ES-I3 (cell line): ENCODE results near the gene ERN1.
A peak's percentile ranks its signal among the peaks of the same experiment; 100 is the strongest.
"Not testable (repeated sequence)": the region's sequence is repeated elsewhere in the genome, so short reads cannot be mapped to it uniquely, and the experiment has no call there.

Source experiments
- H3K36me3 ChIP-seq: 2 replicates; pipeline ENCODE4 v1.6.1; 2013; ENCODE audit warnings: mild to moderate bottlenecking, low read length, control low read depth, moderate library complexity; ENCODE audit not compliant: insufficient read depth
- H3K4me1 ChIP-seq: 2 replicates; pipeline ENCODE4 v1.6.1; 2013; ENCODE audit warnings: mild to moderate bottlenecking, control low read depth, low read length; ENCODE audit not compliant: insufficient read depth
- H3K9ac ChIP-seq: 2 replicates; pipeline ENCODE4 v1.6.1; 2013; ENCODE audit warnings: low read depth, mild to moderate bottlenecking, low read length, moderate library complexity
- H3K9me3 ChIP-seq: 2 replicates; pipeline ENCODE4 v1.6.1; 2013; ENCODE audit warnings: mild to moderate bottlenecking, low read length, moderate library complexity; ENCODE audit not compliant: control insufficient read depth, insufficient read depth

Gene ERN1

DNA sequence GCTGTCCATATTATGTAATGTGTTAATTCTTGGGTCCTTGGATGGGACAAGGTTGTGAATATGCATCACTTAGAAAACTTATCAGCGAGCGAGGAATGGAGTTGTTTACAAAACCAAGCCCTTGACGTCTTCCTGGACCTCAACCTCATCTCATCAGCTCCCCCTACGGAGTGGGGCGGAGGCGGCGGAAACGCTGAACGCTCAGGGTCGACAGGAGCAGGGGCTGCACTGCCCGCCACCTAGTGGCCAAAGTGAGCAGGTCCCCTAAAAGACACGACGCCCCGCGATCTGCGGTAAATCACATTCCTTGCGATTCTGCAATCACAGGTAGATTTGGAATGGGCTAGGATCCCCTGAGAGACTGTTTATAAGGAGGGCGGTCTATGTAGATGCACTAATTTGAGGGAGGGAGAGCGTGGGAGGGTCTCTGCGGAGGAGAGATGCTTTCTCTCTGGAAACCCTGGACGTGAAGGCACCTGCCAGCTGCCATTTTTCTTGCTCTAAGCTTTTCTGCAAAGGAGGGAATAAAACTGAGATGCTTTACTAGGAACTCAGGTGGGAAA, 104.1 kb downstream of the ERN1 start:
- Histone ChIP-seq H3K4me1 (no peaks in the 10 kb centered on the region), H3K9ac (no peak overlapping the region; the same call in 1 of the 2 replicates)

GRCh38 chr17:64024781-64025731, 104.9 kb downstream of the ERN1 start:
- H3K36me3 ChIP-seq, result no peaks in the 10 kb centered on the region
- H3K4me1 ChIP-seq, result no peaks in the 10 kb centered on the region
- no peak overlapping the region for H3K9ac ChIP-seq
- H3K9me3 ChIP-seq, result no peaks in the 10 kb centered on the region

More for the DNA sequence above, 104.1 kb downstream of the ERN1 start:
- H3K36me3 ChIP-seq, result no peaks in the 10 kb centered on the region
- H3K9me3 ChIP-seq, result no peaks in the 10 kb centered on the region

DNA sequence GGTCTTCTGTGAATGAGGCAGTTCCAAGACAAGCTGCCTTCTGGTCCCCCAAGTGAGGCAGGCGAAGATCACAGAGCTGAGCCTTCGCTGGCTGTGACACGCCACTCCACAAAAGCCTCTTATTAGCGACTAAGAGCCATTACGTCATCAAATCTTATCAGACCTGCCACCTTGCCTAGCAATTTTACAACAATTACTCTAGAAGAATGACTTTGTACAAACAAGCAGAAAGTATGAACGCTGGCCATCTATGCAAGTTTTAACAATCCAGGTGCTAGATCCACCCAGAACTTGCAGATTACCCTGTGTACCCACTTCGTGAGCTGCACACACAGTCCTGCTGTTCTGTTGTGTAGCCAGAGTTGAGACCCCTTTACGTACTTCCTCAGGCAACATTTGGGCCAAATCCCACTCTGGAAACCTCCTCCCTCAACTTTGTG, 105.7 kb downstream of the ERN1 start:
- Histone ChIP-seq H3K9me3 (no peaks in the 10 kb centered on the region), H3K4me1 (no peaks in the 10 kb centered on the region), H3K9ac (no peak overlapping the region), H3K36me3 (no peaks in the 10 kb centered on the region)

DNA sequence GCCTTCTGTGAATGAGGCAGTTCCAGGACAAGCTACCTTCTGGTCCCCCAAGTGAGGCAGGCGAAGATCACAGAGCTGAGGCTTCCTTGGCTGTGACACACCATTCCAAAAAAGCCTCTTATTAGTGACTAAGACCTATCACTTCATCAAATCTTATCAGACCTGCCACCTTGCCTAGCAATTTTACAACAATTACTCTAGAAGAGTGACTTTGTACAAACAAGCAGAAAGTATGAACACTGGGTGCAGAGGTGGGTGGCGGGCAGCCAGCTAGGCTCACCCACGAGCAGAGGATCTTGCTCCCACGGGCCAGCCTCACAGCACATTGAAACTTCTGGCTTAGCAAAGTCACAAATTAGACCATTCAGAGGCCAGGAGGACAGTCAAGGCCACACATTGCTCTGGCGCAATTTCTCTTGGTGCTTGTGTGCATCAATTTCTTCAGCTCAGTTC, 107.3 kb downstream of the ERN1 start:
- H3K4me1 ChIP-seq, result no peaks in the 10 kb centered on the region
- no peak overlapping the region for H3K9ac ChIP-seq
- no peaks in the 10 kb centered on the region for H3K36me3 ChIP-seq
- H3K9me3 ChIP-seq, result no peaks in the 10 kb centered on the region

GRCh38 chr17:64020056-64020766, 109.7 kb downstream of the ERN1 start, which contains the start of gene ICAM2:
Gene ICAM2, minus strand, starts transcription at chr17:64020633. Its CDS starts 13,942 bp downstream, at chr17:64006691.
- Histone ChIP-seq H3K4me1 (peaks cover 4% of the 10 kb centered on the region; the same call in 1 of the 2 replicates), H3K9ac (peak within 1 kb of the TSS; percentile 33; the same call in 1 of the 2 replicates)

DNA sequence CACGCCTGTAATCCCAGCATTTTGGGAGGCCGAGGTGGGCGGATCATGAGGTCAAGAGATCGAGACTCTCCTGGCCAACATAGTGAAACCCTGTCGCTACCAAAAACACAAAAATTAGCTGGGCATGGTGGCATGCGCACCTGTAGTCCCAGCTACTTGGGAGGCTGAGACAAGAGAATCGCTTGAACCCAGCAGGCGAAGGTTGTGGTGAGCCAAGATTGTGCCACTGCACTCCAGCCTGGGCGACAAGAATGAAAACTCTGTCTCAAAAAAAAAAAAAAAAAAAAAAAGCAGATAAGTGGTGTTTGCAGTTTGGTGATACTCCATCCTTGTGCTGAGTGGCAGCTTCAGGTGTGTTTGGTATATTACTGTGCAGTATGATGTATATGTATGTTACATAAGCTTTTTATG, 110.4 kb downstream of the ERN1 start:
- not testable (repeated sequence) for H3K9ac ChIP-seq, H3K36me3 ChIP-seq, H3K9me3 ChIP-seq, H3K4me1 ChIP-seq

More at GRCh38 chr17:64020056-64020766, 109.7 kb downstream of the ERN1 start, which contains the start of gene ICAM2:
- no peaks in the 10 kb centered on the region for H3K36me3 ChIP-seq
- no peaks in the 10 kb centered on the region for H3K9me3 ChIP-seq

GRCh38 chr17:64017381-64017980, 112.5 kb downstream of the ERN1 start:
- Histone ChIP-seq H3K9me3 (no peaks in the 10 kb centered on the region), H3K4me1 (peaks cover 4% of the 10 kb centered on the region; the same call in 1 of the 2 replicates), H3K36me3 (no peaks in the 10 kb centered on the region), H3K9ac (no peak overlapping the region)

GRCh38 chr17:64016974-64017373, 113.0 kb downstream of the ERN1 start:
- Histone ChIP-seq H3K36me3 (no peaks in the 10 kb centered on the region), H3K4me1 (peaks cover 4% of the 10 kb centered on the region; the same call in 1 of the 2 replicates), H3K9ac (no peak overlapping the region)

GRCh38 chr17:64016231-64016784, 113.6 kb downstream of the ERN1 start:
- H3K4me1 ChIP-seq, result peaks cover 4% of the 10 kb centered on the region; the same call in 1 of the 2 replicates
- no peak overlapping the region for H3K9ac ChIP-seq
- H3K9me3 ChIP-seq, result no peaks in the 10 kb centered on the region
- no peaks in the 10 kb centered on the region for H3K36me3 ChIP-seq

More at GRCh38 chr17:64016974-64017373, 113.0 kb downstream of the ERN1 start:
- no peaks in the 10 kb centered on the region for H3K9me3 ChIP-seq

DNA sequence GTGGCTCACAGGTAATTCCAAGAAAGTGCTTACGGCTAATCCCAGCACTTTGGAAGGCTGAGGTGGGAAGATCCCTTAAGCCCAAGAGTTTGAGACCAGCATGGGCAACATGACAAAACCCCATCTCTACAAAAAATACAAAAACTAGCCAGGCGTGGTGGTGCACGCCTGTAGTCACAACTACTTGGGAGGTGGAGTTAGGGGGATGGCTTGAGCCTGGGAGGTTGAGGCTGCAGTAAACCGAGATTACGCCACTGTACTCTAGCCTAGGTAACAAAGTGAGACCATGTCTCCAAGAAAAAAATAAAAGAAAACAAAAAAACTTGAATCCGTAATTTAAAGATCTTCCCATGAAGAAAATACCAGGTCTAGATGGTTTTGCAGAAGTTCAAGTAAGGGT, 114.5 kb downstream of the ERN1 start:
- Histone ChIP-seq H3K9me3 (no peaks in the 10 kb centered on the region), H3K9ac (no peak overlapping the region), H3K36me3 (no peaks in the 10 kb centered on the region), H3K4me1 (peaks cover 4% of the 10 kb centered on the region; the same call in 1 of the 2 replicates)

DNA sequence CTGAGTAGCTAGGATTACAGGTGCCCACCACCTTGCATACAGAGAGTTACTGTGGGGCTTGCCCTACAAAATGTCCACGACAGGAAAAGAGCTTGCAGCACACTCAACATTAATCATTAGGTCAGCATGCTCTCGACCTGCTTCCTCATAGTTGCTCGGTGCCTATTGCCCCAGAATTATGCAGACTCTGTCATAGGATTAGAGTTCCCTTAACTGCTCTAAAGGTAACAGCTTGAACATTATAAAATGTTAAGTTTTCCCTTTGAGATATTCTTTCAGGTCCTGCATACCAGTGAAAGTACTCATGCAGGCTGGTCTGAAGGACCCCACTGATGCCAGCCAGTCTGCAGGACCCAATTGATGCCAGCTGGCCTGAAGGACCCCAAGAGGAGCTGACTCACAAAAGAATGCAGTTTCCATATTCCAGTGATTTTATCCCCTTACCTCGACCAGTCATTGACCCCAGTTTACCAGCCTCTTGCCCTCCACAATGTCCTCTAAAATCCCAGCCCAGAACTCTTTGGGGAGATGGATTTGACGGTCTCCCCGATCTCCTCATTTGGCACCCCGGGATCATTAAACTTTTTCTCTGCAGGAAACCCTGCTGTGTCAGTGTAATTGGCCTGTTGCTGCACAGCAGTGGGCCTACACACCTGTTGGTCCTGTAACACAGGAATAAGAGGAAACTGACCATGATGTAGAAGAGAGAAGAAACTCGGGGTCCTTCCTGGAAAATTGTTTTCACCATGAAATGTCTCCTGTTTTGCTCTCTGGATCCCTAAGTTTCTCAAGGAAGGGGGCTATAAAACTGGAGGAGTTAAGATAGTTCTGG, 120.2 kb downstream of the ERN1 start:
- no peaks in the 10 kb centered on the region for H3K36me3 ChIP-seq
- no peak overlapping the region for H3K9ac ChIP-seq
- peaks cover 10% of the 10 kb centered on the region; the same call in 1 of the 2 replicates for H3K4me1 ChIP-seq
- H3K9me3 ChIP-seq, result no peaks in the 10 kb centered on the region

DNA sequence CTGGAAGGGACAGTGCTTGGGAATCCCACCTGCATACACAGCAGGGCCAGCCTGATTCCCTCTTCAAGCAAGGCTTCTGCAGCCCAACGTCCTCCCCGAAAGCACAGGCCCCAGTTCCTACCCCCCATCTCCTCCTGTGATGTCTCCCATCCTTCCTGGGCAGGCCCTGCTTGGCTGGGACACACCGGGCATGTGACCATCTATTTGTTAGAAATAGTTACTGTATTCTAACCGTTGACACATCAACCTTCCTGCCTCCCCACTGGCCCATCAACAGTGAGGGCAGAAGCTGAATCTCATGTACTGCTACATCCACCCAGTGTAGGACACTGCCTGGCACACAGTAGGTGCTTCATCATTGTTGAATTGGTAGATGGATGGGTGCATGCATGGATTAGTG, 121.1 kb downstream of the ERN1 start:
- no peaks in the 10 kb centered on the region for H3K36me3 ChIP-seq
- H3K4me1 ChIP-seq, result peaks cover 10% of the 10 kb centered on the region; the same call in 1 of the 2 replicates
- H3K9me3 ChIP-seq, result no peaks in the 10 kb centered on the region
- no peak overlapping the region for H3K9ac ChIP-seq

- no peak overlapping the region for H3K9ac ChIP-seq
- H3K4me1 ChIP-seq, result peaks cover 10% of the 10 kb centered on the region; the same call in 1 of the 2 replicates
- H3K9me3 ChIP-seq, result no peaks in the 10 kb centered on the region
- H3K36me3 ChIP-seq, result no peaks in the 10 kb centered on the region
These were observed 121.6 kb downstream of the ERN1 start for GRCh38 chr17:64008346-64008745.
